Inflammatory macrophage (primary cell): ENCODE measurements around the gene ZNF438.
"Not testable (repeated sequence)": the region's sequence is repeated elsewhere in the genome, so short reads cannot be mapped to it uniquely, and the experiment has no call there.

Experiments used
- DNase-seq, 2 donors: peaks; one replicate each; pipeline ENCODE4 v3.0.0-alpha.2; 2020 to 2022

Gene ZNF438

DNA sequence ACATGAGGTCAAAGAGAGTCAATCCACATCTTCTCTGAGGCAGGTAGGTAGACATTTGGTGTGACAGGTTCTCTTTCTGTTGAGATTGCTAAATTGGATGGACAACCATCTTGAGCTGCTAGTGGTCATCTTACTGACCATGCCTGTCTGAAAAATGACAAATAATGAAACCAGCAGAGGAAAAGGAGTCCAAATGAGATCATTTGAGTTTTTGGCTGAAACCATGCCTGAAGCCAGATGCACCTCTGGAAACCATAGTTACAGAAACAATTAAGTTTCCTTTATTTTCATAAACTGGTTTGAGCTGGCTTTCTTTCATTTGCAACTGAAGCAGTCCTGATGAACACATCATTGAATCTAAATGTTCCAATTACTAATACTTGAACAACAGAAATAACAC, 100.6 kb downstream of the ZNF438 start:
- DNase-seq, result no peak

DNA sequence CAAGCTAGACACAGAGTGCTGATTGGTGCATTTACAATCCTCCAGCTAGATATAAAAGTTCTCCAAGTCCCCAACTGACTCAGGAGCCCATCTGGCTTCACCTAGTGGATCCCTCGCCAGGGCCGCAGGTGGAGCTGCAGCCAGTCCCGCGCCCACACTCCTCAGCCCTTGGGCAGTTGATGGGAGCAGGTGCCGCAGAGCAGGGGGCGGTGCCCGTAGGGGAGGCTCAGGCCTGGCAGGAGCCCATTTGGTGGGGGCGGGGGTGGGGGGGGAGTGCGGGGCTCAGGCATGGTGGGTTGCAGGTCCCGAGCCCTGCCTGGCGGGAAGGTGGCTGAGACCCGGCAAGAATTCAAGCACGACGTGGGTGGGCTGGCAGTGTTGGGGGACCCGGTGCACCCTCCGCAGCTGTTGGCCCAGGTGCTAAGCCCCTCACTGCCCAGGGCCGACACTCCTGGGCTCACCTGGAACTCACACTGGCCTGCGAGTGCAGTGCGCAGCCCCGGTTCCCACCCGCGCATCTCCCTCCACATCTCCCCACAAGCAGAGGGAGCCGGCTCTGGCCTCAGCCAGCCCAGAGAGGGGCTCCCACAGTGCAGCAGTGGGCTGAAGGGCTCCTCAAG, 101.7 kb downstream of the ZNF438 start:
- no peak for DNase-seq

DNA sequence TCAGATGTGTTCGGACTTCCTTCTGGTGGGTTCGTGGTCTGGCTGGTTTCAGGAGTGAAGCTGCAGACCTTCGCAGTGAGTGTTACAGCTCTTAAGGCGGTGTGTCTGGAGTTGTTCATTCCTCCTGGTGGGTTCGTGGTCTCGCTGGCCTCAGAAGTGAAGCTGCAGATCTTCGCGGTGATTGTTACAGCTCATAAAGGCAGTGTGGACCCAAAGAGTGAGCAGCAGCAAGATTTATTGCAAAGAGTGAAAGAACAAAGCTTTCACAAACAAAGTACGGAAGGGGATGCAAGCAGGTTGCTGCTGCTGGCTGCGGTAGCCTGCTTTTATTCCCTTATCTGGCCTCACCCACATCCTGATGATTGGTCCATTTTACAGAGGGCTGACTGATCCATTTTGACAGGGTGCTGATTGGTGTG, 102.3 kb downstream of the ZNF438 start:
- DNase-seq, result not testable (repeated sequence)

DNA sequence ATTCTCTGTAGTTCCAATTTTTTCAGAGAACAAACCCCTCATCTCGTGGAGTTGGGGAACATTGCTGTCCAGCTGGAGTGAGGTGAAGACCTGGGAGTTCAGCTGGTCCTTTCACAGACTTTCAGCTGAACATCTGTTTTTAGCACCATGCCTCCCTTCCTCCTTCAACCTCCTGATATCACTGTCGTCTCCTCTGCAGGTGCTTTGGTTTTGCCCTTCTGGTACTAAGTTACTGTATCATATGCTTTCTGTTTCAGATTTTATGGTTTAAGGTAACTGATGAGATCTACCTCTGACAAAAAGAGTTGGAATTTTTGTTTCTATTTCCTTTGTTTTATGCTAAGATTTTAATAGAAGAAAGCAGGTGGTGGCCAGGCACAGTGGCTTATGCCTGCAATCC, 102.9 kb downstream of the ZNF438 start:
- no peak for DNase-seq

DNA sequence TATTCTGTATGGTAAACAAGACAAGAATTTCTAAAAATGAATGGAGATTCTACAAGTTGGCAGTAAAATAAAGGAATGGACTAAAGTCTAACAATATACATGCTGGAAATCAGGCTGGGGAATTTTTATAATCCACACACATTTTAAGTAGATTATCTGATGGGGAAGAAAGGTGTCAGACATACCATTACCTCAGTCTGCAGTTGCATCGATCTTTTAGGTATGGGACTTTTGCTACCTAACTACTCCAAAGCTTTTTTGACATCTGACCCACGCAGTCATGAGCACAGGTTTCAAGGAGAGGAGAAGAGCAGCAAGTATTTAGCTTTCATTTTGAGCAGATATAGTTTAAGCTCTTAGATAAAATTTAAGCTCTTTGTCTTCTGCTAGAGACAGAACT, 113.0 kb downstream of the ZNF438 start:
- DNase-seq, result no peak

DNA sequence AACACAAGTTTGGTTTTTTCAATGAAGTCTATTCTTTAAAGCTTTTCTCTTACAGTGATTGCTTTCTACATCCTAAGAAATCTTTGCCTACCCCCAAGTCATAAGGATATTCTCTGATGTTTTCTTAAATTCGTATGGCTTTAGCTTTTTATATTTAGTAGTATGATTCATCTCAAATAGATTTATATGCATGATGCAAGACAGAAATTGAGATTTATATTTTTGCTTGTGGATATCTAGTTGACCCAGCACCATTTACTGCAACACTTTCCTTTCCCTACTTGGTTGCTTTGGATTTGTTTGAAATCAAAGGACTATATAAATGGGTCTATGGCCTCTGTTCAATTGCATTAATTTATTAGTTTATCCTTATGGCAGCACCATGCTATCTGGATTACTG, 113.9 kb downstream of the ZNF438 start:
- no peak for DNase-seq

DNA sequence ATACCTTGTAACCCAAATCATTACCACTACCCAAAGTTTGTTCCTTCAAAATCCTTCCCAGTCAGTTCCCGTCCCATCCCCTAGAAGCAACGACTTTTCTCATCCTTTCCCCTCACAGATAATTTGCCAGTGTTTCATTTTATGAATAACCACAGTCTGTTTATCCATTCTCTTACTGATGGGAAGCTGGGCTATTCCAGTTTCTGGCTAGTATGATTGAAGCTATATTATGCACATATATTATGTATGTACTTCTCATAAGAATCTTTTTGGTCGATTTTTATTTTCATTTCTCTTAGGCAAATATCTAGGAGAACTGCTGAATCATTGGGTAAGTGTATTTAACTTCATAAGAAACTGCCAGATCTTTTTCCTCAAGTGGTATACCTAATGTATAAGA, 114.6 kb downstream of the ZNF438 start:
- no peak for DNase-seq

DNA sequence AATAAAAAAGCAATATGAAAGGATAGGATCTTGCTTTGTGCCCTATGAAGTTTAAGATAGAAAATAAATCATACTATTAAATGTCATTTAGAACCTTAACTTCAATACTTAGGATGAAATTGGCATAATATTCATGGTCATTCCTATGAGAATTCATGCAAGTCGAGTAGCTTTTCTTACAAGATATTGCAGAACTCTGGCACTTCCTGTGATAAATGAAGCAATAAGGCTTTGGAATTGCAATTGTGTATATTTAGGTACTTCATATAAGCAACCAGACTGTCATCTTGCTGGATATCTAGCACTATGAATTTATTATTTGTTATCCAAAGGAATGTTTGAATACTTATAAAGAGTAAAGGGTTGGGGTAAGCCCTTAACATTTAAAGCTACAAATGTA, 116.5 kb downstream of the ZNF438 start:
- peak; percentile 63 to 80 for DNase-seq

DNA sequence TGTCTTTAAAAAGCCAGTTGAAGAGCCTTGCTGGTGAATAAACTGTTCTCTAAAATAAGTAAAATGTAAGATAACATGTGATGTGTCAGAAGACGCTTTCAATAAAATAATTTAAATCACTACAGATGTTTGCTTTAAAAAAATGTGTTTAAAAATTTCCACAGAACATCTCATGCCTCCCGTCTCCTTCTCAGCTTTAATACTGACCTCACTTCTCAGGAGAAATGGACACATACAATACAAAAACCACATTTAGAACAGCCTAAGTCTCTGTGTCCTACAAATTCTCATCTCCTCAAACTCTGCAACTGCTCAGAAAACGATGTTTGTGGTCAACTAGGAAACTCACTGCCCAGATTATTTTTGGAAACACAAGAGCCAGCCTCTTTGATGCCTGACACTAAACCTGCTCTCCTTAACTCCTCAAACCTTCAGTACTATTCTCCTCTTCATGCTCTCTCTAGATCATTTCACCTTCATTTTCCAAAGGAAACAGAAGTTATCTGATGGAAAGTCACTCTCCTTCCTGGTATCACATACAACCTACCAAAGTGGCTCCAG, 120.3 kb downstream of the ZNF438 start:
- no peak for DNase-seq

DNA sequence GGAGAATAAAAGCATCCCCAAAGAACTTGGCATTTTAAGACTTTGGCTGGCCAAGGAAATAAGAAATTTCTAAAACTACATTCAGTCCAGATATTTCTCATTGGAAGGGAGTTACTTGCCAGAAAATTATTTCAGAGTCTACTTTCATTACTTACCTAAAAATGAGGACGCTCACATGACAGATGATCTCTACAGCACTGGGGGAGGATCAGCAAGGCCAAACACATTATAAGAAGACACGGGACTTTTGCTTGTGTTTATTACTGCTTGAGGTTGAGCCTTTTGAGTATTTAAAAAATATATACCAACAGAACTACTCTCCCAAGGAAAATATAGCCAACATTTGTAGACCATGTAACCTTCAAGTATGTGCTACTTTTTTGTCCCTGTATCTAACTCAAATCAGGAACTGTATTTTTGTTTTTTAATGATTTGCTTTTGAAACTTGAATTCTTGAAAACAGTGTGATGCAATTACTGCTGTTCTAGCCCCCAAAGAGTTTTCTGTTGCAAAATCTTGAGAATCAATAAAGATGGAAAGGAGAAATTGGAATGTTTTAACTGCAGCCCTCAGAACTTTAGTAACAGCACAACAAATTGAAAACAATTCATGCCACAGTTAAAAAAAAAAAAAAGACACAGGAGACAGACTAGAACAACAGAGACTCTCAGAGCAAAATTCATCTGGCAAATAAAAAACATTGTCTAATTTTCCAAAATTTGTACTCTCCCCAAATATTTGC, 128.1 kb downstream of the ZNF438 start:
- DNase-seq, result no peak

DNA sequence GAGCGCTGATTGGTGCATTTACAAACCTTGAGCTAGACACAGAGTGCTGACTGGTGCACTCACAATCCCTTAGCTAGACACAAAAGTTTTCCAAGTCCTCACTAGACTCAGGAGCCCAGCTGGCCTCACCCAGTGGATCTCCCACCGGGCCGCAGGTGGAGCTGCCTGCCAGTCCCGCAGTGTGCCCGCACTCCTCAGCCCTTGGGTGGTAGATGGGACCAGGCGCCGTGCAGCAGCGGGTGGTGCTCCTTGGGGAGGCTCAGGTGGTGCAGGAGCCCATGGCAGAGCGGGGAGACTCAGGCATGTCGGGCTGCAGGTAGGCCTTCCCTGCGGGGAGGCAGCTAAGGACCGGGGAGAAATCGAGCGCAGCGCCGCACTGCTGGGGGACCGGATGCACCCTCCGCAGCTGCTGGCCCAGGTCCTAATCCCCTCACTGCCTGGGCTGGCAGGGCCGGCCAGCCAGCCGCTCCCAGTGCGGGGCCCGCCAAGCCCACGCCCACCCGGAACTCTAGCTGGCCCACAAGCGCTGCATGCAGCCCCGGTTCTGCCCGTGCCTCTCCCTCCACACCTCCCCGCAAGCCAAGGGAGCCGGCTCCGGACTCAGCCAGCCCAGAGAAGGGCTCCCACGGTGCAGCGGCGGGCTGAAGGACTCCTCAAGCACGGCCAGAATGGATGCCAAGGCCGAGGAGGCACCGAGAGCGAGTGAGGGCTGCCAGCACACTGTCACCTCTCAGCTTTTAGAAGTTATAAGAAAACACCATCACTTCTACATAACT, 128.9 kb downstream of the ZNF438 start:
- DNase-seq, result no peak

DNA sequence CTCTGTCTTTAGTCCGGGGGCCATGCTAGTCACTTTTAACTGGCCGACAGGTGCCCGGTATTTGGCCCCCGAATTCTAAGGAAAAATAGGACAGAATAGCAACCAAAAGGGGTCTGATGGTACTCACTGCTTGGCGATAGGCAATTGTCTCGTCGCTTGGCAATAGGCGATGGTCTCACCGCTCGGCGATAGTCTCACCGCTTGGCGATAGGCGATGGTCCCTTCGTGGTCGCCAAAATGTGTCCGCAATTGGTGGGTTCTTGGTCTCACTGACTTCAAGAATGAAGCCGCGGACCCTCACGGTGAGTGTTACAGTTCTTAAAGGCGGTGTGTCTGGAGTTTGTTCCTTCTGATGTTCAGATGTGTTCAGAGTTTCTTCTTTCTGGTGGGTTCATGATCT, 130.2 kb downstream of the ZNF438 start:
- not testable (repeated sequence) for DNase-seq

DNA sequence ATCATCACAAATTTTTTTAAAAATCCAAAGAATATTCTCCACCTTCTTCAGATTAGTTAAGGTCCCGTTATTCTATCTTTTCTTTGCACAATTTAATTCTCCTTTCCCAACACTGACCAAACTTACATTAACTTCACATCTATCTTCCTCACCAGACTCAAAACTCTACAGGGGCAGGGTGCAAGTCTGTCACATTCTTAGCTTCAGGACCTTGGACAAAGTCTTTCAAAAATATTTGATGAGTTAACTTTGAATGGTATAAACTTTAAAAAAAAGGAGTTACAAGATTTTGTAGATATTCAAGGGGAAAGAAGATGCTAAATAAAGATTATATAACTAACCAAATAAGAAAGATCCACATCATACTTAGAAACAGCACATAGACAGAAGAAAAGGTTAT, 132.7 kb downstream of the ZNF438 start:
- no peak for DNase-seq

DNA sequence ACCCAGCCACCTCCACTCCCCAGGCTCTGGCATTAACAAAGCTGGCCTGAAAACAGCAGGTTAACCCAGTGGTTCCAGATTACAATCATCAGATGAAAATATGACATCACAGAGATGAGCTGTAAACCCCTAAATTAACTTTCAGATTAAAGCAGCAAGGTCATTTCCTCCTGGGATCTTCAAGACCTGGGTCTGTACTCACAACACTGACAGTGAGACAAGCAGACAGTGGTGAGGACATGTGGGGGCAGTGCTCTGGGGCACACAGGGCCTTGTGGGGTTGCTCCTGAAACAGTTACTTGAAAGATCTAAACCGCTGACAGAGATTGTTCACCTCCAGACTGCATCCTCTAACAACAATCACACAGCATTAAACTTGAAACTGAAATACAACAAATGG, 134.1 kb downstream of the ZNF438 start:
- DNase-seq, result no peak

DNA sequence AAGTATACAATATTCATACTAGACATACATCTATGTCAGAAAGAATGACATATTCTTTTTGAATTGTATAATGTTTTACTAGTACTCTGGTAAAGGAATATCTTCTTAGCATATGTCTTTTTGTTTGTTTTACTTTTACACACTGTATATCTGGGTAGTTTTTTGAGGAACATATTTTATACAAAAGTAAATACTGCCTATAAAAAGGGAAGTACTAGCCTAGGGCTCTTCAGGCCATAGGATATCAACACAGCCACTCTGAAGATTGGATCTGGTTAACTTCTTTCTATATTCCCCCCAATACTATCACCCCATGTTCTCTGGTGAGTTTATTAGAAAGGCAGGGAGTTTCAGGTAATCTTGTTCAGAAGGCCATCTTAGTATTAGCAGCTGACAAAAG, 134.6 kb downstream of the ZNF438 start:
- DNase-seq, result no peak

DNA sequence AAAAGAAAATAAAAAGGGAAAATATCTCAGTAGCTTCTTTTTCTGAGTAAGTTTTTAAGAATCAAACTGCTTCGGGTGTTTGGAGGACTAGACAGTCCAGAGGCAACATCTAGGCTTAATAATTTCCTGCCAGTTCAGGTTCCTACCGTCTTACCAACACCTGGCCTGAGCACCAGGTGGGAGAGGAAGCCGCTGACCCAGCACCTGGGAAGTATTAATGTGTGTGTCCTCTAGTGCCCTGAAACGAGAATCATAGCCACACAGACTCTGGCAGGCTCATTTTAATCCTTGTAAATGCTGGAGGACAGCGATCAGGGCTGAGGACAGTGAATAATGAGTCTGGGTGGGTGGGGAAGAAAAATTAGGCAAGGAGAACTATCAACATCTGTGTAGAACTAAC, 137.4 kb downstream of the ZNF438 start:
- DNase-seq, result no peak

DNA sequence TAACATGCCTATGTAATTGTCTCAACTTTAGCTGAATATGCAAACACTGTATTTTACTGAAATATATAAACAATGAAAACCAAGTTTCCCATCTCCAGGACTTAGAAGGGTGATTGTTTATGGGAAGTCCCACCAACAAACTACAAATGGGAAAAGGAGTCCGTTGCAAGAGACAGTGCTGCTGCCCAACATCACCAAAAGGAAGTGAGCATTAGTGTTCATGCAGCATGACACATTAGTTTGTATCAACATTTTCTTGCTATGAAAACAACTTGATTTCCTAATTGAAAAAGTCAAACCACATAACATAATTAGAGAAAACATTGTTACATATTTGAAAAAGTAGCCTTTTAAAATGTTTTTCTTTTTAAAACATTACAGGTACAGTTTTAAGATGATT, 138.5 kb downstream of the ZNF438 start:
- DNase-seq, result no peak

DNA sequence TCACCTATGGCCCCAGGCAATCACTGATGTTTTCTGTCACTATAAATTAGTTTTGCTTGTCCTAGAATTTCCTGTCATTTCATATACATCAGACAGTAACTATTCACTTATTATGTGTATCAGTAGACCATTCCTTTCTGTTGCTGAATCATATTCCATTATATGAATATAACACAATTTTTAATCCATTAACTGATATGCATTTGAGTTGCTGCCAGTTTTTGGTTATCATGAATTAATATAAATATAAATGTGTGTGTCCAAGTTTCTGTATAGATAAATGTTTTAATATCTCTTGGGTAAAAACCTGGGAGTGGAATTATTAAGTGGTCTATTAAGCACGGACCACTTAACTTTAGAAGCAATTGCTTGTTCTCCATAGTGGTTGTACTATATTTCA, 143.8 kb downstream of the ZNF438 start:
- no peak for DNase-seq

DNA sequence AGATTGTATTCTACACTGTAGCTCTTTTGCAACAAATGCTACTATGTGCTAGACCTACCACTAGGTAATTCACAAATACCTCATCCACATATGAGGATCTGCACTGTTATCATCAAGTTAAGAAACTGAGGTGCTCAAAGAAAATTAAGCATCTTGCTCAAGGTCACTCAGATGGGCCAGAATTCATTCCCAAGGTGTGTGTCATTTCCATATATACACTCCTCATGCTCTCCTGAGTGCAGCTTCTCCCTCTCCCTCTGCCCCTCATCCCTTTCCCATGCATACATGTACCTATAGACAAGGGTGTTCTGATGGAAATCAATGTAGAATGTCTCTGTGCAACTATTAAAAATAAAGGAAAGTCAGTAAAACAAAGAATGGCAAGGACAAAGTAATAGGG, 146.2 kb downstream of the ZNF438 start:
- no peak for DNase-seq

DNA sequence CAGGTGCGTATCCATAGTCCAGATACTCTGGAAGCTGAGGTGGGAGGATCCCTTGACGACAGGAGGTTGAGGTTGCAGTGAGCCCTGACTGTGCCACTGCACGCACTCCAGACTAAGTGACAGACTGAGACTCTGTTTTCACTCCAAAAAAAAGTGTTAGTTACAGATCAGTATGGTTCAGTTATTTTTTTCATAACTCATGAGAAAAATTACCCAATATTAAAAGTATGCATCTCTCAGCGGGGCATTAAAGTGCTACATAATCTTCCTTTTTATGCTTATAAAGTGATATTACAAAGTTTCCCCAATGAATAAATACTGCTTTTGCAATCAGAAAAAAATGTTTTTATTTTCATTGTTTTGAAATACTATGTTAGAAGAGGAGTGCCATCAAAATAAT, 147.9 kb downstream of the ZNF438 start:
- DNase-seq, result no peak

DNA sequence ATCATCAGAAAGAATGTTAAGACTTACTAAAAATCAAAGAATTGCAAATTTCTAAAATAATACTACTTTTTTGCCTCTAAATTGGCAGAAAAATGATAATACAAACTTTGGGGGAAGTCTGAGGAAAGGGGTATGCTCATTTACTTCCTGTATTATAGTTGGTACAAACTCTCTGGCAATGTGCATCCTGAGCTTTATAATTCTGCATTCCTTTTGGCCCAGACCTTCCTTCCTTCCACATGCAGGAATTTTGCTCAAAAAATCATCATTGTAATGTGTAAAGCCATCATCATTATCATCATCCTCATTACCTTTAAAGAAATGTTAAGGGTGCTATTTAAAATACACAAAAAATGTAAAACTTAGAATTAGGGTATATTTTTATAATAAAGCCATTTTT, 148.5 kb downstream of the ZNF438 start:
- no peak for DNase-seq

DNA sequence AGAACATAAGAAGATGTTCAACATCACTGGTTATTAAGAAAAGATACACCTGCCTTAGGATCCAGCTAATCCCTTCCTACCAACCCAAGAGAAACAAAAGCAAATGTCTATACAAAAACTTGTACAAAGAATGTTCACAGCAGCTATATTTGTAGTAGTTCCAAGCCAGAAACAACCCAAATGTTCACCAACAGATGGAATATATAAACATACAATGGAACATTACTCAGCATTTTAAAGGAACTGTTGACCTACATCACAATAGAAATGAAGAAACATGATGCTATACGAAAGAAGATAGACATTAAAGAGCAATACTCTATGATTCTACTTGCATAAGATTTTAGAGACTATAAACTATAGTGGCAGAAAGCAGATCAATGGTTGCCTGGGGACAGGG, 149.4 kb downstream of the ZNF438 start:
- DNase-seq, result no peak

DNA sequence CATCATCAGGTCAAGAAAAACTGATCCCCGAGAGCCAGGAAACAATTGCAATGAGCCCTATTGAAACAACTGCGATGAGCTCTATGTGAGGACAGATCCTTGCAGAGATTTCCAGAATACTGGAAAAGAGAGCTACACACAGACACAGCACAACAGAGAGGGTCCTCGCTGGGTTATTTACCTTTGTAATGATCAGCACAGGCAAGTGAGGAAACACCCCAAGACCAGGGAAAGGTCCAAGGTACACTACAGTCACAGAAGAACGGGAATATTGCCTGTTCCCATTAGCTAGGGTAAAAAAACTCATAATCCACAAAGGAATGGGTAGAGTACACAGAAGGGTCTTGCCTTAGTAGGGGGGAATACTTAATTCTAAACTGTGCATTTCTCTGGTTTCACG, 152.7 kb downstream of the ZNF438 start:
- DNase-seq, result no peak

DNA sequence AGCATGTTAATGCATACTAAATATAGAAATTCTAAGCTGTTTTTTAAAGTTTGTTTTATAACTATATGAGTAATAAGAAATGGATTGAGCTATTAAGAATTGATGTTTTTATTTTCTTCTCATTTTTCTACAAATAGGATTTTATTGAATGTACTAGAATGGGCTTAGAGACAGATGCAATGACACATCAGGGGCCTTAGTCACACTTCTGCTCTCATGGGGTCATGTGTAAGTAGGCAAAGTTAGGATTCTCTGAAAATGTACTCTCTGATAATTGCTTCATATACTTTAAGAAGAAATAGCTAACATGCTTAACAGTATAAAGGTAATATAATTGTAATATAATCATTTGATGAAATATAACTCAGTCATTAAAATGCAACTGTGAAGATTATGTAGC, 154.6 kb downstream of the ZNF438 start:
- DNase-seq, result no peak
